LNCAP (cell line): Measurements from ENCODE around the gene CMC1.
A peak's percentile ranks its signal among the peaks of the same experiment; 100 is the strongest.

Experiments used
- TF ChIP-seq, protein P1 (sequence below): fragments of 450-650 bp; IDR thresholded peaks from 2 replicates; pipeline ENCODE4 v1.5.1; 2017; ENCODE audit warnings: mild to moderate bottlenecking

Gene CMC1

DNA sequence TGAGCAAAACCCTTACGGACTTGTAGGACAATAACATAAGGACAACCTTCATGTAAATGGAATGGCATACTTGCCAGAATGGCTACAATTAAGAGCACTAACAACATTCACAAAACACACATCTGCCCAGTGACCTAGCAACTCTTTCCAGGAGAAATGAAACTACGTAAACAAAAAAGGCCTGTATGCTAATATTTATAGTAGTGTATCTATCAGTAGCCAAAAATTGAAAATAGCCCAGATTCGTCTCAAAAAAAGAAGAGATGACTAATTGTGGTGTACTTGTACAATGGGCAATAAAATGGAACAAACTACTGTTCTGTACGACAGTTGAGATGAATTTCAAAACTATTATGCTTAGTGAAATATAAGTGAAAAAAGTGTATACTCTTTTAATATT is 38.4 kb downstream of the CMC1 start:
- TF ChIP-seq, protein P1, sequence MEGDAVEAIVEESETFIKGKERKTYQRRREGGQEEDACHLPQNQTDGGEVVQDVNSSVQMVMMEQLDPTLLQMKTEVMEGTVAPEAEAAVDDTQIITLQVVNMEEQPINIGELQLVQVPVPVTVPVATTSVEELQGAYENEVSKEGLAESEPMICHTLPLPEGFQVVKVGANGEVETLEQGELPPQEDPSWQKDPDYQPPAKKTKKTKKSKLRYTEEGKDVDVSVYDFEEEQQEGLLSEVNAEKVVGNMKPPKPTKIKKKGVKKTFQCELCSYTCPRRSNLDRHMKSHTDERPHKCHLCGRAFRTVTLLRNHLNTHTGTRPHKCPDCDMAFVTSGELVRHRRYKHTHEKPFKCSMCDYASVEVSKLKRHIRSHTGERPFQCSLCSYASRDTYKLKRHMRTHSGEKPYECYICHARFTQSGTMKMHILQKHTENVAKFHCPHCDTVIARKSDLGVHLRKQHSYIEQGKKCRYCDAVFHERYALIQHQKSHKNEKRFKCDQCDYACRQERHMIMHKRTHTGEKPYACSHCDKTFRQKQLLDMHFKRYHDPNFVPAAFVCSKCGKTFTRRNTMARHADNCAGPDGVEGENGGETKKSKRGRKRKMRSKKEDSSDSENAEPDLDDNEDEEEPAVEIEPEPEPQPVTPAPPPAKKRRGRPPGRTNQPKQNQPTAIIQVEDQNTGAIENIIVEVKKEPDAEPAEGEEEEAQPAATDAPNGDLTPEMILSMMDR, result no peak

DNA sequence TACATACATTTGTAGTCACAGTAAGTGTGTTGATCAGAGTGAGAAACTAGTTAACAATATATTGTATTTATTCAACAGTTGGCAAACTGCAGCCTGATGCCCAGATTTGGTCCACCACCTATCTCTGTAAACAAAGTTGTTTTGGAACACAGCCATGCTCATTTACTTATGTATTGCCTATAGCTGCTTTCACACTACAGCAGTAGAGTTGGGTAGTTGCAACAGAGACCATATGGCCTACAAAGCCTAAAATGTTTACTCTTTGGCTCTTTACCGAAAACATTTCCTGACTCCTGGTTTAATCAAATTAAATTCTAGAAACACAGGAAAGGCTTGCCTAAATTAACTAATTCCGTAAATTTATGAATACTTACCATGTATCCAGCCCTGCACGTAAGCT is 39.4 kb downstream of the CMC1 start:
- TF ChIP-seq, protein P1, result no peak

DNA sequence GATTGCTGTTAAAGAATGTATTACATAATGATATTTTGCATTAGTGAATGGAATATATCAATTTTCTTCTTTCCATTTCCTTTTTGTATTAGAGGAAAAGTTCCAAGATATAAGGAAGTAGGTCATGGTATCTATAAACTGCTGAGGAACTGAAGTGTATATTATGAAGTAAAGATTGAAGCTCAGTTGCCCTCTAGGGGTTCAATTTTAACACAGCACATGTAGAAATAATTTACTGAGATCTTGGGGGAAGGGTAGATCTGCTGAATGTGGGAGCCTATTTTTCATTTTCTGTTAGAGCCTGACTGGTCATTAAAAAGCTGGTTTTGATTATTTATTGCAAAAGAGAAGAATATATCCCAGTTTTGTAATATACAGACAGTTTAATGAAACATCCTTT is 45.2 kb downstream of the CMC1 start:
- TF ChIP-seq, protein P1, result peak; percentile 76

- TF ChIP-seq, protein P1, result no peak
Measured at GRCh38 chr3:28287046-28287445, 45.6 kb downstream of the CMC1 start.

- TF ChIP-seq, protein P1, result no peak
Measured at GRCh38 chr3:28290863-28291300, 49.5 kb downstream of the CMC1 start.

DNA sequence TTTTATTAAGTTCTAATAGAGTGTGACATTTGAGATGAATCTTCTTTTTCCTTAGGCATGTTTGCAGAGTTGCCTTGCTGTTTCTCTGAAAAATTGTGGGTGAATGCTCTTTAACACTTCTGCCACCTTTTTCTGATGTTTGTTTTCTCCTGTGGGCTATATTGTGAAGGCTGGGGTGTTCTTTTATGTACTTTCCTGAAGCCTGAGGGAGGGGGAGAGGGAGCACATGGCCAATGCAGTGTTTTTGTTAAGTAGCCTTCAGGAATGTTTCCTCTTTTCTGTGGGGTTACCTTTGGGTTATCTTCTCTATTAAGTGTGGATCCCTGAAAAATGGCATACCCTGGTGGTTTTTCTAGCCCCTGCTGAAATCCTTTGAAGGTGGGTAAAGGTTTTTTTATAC is 50.2 kb downstream of the CMC1 start:
- TF ChIP-seq, protein P1, result no peak

GRCh38 chr3:28292622-28293021 is 51.2 kb downstream of the CMC1 start:
- TF ChIP-seq, protein P1, result no peak
